A673 (cell line): ENCODE data around the gene ELK4. TPM values are rescaled to one million over a fixed set of nuclear protein-coding genes. Genes with fewer than 3 reads are reported as not detected.

Experiments
- BruUV-seq: library from RNA; stranded (reverse); fragments of 400-500 nt; replicated peaks from 2 replicates; lab custom pipeline; 2021; lab: Mats Ljungman, UMichigan
- CTCF ChIA-PET: fragments of 300-600 bp; sonication (Branson Sonifier 250); formaldehyde crosslinking; loops from one replicate; lab custom pipeline; 2022; ENCODE audit warnings: antibody characterized with exemption; lab: Charles Lee
- POLR2A ChIA-PET: fragments of 300-600 bp; sonication (Branson Sonifier 250); formaldehyde crosslinking; loops from one replicate; lab custom pipeline; 2022; ENCODE audit warnings: antibody characterized with exemption; ENCODE audit not compliant: low non-redundant PET; lab: Charles Lee
- DNase-seq: peaks from one replicate; pipeline ENCODE4 v3.0.0-alpha.2; 2015; ENCODE audit warnings: low spot score
- H3K27ac ChIP-seq: fragments of 200-600 bp; sonication (generic); 2 replicates; pipeline ENCODE4 v1.5.1; 2016; ENCODE audit warnings: mixed run types, low read depth, mild to moderate bottlenecking, mixed read lengths, antibody characterized with exemption, low read length; ENCODE audit not compliant: poor library complexity, severe bottlenecking
- H3K27me3 ChIP-seq: fragments of 200-600 bp; sonication (generic); replicated peaks from 2 replicates; pipeline ENCODE4 v1.6.1; 2017; ENCODE audit warnings: mixed run types, low read depth, mild to moderate bottlenecking, mixed read lengths, antibody characterized with exemption, low read length; ENCODE audit not compliant: insufficient read depth, poor library complexity
- H3K36me3 ChIP-seq: fragments of 200-600 bp; sonication (generic); 2 replicates; pipeline ENCODE4 v1.6.1; 2016; ENCODE audit warnings: mixed run types, mild to moderate bottlenecking, mixed read lengths, antibody characterized with exemption, low read length; ENCODE audit not compliant: insufficient read depth, poor library complexity, severe bottlenecking
- H3K4me1 ChIP-seq: fragments of 200-600 bp; sonication (generic); 2 replicates; pipeline ENCODE4 v1.6.1; 2017; ENCODE audit warnings: mixed run types, mild to moderate bottlenecking, mixed read lengths, antibody characterized with exemption, low read length; ENCODE audit not compliant: insufficient read depth, poor library complexity, severe bottlenecking
- H3K4me3 ChIP-seq: fragments of 200-600 bp; sonication (generic); 2 replicates; pipeline ENCODE4 v1.5.1; 2016; ENCODE audit warnings: low read depth, mixed run types, mild to moderate bottlenecking, mixed read lengths, low read length; ENCODE audit not compliant: poor library complexity, severe bottlenecking
- H3K9me3 ChIP-seq: fragments of 200-600 bp; sonication (generic); 2 replicates; pipeline ENCODE4 v1.6.1; 2016; ENCODE audit warnings: mixed run types, low read depth, mild to moderate bottlenecking, mixed read lengths, antibody characterized with exemption, low read length; ENCODE audit not compliant: poor library complexity, severe bottlenecking
- EZH2 ChIP-seq: fragments of 200-600 bp; sonication (generic); IDR thresholded peaks from 2 replicates; pipeline ENCODE4 v1.6.1; 2017; ENCODE audit warnings: borderline replicate concordance, low read depth, mild to moderate bottlenecking, mixed read lengths, antibody characterized with exemption, low read length; ENCODE audit not compliant: poor library complexity, severe bottlenecking
- intact Hi-C: fragments of 100-400 bp; cut with micrococcal nuclease; formaldehyde crosslinking; loops from one replicate; pipeline ENCODE4 v1.10.0; 2022; ENCODE audit not compliant: unreplicated experiment
- total RNA-seq: library from RNA; stranded (reverse); gene quantifications from 2 replicates; pipeline ENCODE4 v1.2.3, GENCODE V29; 2021
- TF ChIP-seq, protein P1 (sequence below): fragments of 300-800, 200-600 bp; sonication (generic); conservative IDR thresholded peaks from 2 replicates; pipeline ENCODE4 v1.5.1; 2017; ENCODE audit warnings: low read depth, mild to moderate bottlenecking, antibody characterized with exemption, low read length, moderate library complexity, mixed read lengths

The ELK4 gene
- total RNA-seq, 1 experiment from 2014 or later, result 38.2 TPM

DNA sequence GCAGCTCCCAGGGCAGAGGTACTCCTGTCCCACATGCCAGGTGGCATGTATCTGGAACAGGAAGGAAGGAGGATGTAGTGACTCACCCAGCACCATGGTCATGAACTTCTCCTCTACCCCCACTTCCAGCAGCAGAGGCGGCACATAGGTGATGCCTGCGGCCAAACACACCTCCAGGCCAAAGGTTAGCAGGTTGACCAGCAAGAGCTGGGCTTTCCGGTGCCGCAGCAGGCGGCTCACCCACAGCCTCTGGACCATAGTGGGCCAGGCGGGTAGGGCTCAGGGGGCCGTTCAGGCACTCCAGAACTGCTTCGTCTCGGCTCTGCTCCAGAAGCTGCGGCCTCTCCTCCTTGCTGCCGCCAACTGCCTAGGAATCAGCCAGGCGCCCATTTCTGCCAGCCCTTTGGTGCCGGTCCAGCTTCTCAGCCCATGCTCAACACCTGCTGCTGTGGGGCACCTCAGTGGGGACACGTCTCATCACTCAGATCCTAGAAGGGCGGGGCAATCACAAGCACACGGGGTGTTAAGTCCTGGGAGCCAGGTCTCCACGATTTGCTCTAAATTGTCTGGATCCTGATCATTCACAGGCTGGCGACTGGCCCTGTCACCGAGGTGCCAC is 32.7 kb upstream of the ELK4 start:
- POLR2A ChIA-PET, result no interaction called here
- DNase-seq, result no peak

DNA sequence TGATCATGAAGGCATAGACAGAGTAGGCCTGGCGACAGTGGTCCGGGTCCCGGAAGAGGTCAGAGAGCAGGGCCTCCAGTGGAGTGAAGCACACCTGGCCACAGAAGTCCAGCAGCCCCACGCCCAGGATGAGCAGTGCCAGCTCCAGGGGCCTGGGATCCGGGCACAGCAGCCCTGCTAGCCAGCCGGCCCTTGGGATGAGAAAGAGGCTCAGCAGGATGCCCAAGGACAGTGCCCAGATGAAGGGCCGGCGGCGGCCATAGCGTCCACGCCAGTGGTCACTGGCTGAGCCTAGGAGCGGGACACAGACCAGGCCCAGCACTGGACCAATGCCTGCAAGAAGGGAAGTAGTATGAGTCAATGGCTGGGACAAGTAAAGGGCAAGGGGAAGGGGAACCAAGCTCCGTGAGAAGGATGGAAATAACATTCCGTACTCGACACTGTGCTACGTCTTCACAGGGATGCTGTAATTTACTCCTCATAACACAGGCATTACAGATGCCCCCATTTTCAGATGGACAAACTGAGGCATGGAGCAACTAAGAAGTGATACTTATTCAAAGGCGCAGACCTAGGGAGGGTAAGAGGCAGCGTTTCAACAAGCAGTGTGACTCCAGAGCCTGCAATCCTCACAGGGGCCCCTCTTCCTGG is 31.6 kb upstream of the ELK4 start:
- Histone ChIP-seq H3K4me3 (no peak overlapping the region), H3K36me3 (no peaks in the 10 kb centered on the region), H3K27me3 (no peaks in the 10 kb centered on the region), H3K4me1 (no peaks in the 10 kb centered on the region), H3K9me3 (no peaks in the 10 kb centered on the region), H3K27ac (no peak overlapping the region)
- no peak for DNase-seq
- ChIA-PET CTCF (no interaction called here), POLR2A (no interaction called here)
- BruUV-seq, result no TSS peak
- intact Hi-C loops, result no loop called here
- TF ChIP-seq EZH2, result no peak
- TF ChIP-seq, protein P1, sequence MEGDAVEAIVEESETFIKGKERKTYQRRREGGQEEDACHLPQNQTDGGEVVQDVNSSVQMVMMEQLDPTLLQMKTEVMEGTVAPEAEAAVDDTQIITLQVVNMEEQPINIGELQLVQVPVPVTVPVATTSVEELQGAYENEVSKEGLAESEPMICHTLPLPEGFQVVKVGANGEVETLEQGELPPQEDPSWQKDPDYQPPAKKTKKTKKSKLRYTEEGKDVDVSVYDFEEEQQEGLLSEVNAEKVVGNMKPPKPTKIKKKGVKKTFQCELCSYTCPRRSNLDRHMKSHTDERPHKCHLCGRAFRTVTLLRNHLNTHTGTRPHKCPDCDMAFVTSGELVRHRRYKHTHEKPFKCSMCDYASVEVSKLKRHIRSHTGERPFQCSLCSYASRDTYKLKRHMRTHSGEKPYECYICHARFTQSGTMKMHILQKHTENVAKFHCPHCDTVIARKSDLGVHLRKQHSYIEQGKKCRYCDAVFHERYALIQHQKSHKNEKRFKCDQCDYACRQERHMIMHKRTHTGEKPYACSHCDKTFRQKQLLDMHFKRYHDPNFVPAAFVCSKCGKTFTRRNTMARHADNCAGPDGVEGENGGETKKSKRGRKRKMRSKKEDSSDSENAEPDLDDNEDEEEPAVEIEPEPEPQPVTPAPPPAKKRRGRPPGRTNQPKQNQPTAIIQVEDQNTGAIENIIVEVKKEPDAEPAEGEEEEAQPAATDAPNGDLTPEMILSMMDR, result no peak

More for the DNA sequence above, 32.7 kb upstream of the ELK4 start:
- Histone ChIP-seq H3K36me3 (no peaks in the 10 kb centered on the region), H3K9me3 (no peaks in the 10 kb centered on the region), H3K4me3 (no peak overlapping the region), H3K27me3 (no peaks in the 10 kb centered on the region), H3K4me1 (no peaks in the 10 kb centered on the region), H3K27ac (no peak overlapping the region)
- no TSS peak for BruUV-seq
- intact Hi-C loops, result no loop called here
- CTCF ChIA-PET, result no interaction called here
- TF ChIP-seq EZH2, result no peak
- TF ChIP-seq, protein P1, result no peak

DNA sequence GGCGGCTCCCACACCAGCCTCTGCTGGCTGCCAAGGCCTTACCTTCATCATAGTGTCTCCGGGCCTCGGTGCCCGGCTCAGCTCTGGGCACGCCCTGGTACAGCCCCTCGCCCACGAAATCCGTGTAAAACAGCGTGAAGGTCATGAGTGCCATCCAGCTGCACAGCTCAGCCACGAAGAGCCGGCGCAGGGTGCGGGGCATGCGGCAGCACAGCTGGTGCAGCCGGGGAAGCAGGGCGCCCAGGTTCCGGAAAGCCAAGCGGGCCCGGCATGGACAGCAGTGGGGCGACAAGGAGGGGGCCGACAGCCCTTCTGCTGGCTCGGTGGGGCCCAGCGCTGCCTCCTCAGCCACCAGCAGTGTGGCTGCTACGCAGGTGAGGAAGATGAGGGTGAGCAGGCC is 31.0 kb upstream of the ELK4 start:
- no TSS peak for BruUV-seq
- no peaks in the 10 kb centered on the region for H3K9me3 ChIP-seq
- POLR2A ChIA-PET, result no interaction called here
- H3K27ac ChIP-seq, result no peak overlapping the region
- no peaks in the 10 kb centered on the region for H3K27me3 ChIP-seq
- intact Hi-C loops, result no loop called here
- no peak for TF ChIP-seq EZH2
- TF ChIP-seq, protein P1, result no peak
- CTCF ChIA-PET, result no interaction called here
- no peaks in the 10 kb centered on the region for H3K4me1 ChIP-seq
- no peak overlapping the region for H3K4me3 ChIP-seq
- no peak for DNase-seq
- no peaks in the 10 kb centered on the region for H3K36me3 ChIP-seq
